ENCODE data around the gene SHOC2. TPM values are rescaled to one million over a fixed set of nuclear protein-coding genes. Genes with fewer than 3 reads are reported as not detected.

The SHOC2 gene
- total and polyA plus RNA-seq, 9 of the 15 experiments (the other 6 are each of a cell fraction or from before 2014, with no cell fraction given), result 9.2 to 17.5 (median 14.9) TPM

DNA sequence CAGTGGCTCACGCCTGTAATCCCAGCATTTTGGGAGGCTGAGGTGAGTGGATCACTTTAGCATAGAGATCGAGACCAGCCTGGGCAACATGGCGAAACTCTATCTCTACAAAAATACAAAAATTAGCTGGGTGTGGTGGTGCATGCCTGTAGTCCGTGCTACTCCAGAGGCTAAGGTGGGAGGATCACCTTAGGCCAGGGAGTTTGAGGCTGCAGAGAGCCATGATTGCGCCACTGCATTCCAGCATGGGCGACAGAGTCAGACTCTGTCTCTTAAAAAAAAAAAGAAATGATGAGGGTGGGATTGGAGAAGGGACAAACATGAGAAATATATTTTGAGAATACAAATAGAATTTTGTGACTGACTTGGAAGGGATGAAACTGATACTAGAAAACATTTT is 76.9 kb downstream of the SHOC2 start (continued):
- TF ChIP-seq, protein P1, sequence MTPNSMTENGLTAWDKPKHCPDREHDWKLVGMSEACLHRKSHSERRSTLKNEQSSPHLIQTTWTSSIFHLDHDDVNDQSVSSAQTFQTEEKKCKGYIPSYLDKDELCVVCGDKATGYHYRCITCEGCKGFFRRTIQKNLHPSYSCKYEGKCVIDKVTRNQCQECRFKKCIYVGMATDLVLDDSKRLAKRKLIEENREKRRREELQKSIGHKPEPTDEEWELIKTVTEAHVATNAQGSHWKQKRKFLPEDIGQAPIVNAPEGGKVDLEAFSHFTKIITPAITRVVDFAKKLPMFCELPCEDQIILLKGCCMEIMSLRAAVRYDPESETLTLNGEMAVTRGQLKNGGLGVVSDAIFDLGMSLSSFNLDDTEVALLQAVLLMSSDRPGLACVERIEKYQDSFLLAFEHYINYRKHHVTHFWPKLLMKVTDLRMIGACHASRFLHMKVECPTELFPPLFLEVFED (CRISPR knock-in tag; conservative IDR thresholded peaks at IDR 0.05), result no peak
- TF ChIP-seq, protein P2, sequence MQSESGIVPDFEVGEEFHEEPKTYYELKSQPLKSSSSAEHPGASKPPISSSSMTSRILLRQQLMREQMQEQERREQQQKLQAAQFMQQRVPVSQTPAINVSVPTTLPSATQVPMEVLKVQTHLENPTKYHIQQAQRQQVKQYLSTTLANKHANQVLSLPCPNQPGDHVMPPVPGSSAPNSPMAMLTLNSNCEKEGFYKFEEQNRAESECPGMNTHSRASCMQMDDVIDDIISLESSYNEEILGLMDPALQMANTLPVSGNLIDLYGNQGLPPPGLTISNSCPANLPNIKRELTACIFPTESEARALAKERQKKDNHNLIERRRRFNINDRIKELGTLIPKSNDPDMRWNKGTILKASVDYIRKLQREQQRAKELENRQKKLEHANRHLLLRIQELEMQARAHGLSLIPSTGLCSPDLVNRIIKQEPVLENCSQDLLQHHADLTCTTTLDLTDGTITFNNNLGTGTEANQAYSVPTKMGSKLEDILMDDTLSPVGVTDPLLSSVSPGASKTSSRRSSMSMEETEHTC (IDR thresholded peaks at IDR 0.05), result no peak
- TF ChIP-seq FOXO4 (CRISPR knock-in tag; IDR thresholded peaks at IDR 0.05), result no peak
- no peak for TF ChIP-seq JUND (IDR thresholded peaks at IDR 0.05; ENCODE audit: borderline replicate concordance, low read depth, low read length)
- no peak for TF ChIP-seq JUND (tag; IDR thresholded peaks at IDR 0.05; ENCODE audit: borderline replicate concordance, low read depth, low read length)
- no peak for TF ChIP-seq LARP7 (IDR thresholded peaks at IDR 0.05)
- no peak for TF ChIP-seq CLOCK (CRISPR knock-in tag; IDR thresholded peaks at IDR 0.05; ENCODE audit: borderline replicate concordance)

All from K562 (cell line).